ENCODE data around the gene ELMOD3.

DNA sequence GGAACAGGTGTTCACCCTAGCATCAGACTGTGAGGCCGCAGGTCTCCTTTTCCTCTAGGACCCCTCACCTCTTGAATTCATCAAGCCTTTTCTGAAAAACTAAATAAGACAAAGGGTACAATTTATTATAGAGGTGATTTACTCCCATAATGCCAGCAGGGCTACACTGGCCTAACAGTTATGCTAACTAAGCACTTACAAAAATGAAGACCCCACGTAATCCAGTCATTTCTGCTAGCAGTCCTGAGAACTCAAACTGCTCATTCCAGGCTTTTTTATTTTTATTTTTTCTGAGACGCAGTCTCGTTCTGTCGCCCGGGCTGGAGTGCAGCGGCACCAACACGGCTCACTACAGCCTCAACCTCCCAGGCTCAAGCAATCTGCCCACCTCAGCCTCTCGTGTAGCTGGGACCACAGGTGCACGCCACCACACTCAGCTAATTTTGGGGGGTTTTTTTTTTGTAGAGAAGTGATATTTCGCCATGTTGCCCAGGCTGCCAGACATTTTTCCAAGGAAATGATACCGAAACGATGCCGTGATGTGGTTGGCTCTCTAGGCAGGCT is 41.4 kb downstream of the ELMOD3 start:
- TF ChIP-seq ZNF23 (tag by site-specific recombination; IDR thresholded peaks at IDR 0.05; ENCODE audit: borderline replicate concordance) (no peak), ZNF843 (tag by site-specific recombination; IDR thresholded peaks at IDR 0.05) (no peak)
- TF ChIP-seq, protein P1, sequence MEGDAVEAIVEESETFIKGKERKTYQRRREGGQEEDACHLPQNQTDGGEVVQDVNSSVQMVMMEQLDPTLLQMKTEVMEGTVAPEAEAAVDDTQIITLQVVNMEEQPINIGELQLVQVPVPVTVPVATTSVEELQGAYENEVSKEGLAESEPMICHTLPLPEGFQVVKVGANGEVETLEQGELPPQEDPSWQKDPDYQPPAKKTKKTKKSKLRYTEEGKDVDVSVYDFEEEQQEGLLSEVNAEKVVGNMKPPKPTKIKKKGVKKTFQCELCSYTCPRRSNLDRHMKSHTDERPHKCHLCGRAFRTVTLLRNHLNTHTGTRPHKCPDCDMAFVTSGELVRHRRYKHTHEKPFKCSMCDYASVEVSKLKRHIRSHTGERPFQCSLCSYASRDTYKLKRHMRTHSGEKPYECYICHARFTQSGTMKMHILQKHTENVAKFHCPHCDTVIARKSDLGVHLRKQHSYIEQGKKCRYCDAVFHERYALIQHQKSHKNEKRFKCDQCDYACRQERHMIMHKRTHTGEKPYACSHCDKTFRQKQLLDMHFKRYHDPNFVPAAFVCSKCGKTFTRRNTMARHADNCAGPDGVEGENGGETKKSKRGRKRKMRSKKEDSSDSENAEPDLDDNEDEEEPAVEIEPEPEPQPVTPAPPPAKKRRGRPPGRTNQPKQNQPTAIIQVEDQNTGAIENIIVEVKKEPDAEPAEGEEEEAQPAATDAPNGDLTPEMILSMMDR (tag by site-specific recombination; IDR thresholded peaks at IDR 0.05), result no peak

All from HEK293 (cell line).